Upper lobe of right lung (tissue), 1 donor: ENCODE results near the gene CNIH4. TPM values are rescaled to one million over a fixed set of nuclear protein-coding genes. Genes with fewer than 3 reads are reported as not detected.

Experiments used
- ATAC-seq: fragments of 200-7000 bp; cut with Tn5 transposase; one replicate; pipeline ENCODE4 v1.9.1; 2020; ENCODE audit warnings: mild to moderate bottlenecking, moderate library complexity
- DNase-seq: peaks from one replicate; pipeline ENCODE4 v3.0.0-alpha.2; 2020
- H3K27ac ChIP-seq: fragments of 200-600 bp; one replicate; pipeline ENCODE4 v1.8.0; 2022
- H3K27me3 ChIP-seq: fragments of 200-600 bp; one replicate; pipeline ENCODE4 v1.8.0; 2022; ENCODE audit warnings: mild to moderate bottlenecking
- H3K36me3 ChIP-seq: fragments of 200-600 bp; one replicate; pipeline ENCODE4 v1.8.0; 2022
- H3K4me1 ChIP-seq: fragments of 200-600 bp; one replicate; pipeline ENCODE4 v1.8.0; 2022
- H3K4me3 ChIP-seq: fragments of 200-600 bp; one replicate; pipeline ENCODE4 v1.8.0; 2022; ENCODE audit warnings: mild to moderate bottlenecking
- H3K9me3 ChIP-seq: fragments of 200-600 bp; one replicate; pipeline ENCODE4 v1.8.0; 2022
- intact Hi-C: fragments of 100-400 bp; cut with DNase I; formaldehyde crosslinking; loops from one replicate; pipeline ENCODE4 v1.11.0; 2022
- total RNA-seq: library from RNA; stranded (reverse); fragmentation: NEBNext Ultra II Directional; extraction: Animal tissue kit (Norgen Biotek cat#: 25700); gene quantifications from one replicate; pipeline ENCODE4 v1.2.1, GENCODE V29; 2021
- TF ChIP-seq, protein P1 (sequence below): fragments of 200-600 bp; IDR thresholded peaks from one replicate; pipeline ENCODE4 v1.8.0; 2022; ENCODE audit warnings: antibody characterized with exemption
- donor health status: DM: no; HTN: yes; CAD: no; lungs with severe emphysema.

The CNIH4 gene
- total RNA-seq, 1 donor from 2014 or later = 76.6 TPM

DNA sequence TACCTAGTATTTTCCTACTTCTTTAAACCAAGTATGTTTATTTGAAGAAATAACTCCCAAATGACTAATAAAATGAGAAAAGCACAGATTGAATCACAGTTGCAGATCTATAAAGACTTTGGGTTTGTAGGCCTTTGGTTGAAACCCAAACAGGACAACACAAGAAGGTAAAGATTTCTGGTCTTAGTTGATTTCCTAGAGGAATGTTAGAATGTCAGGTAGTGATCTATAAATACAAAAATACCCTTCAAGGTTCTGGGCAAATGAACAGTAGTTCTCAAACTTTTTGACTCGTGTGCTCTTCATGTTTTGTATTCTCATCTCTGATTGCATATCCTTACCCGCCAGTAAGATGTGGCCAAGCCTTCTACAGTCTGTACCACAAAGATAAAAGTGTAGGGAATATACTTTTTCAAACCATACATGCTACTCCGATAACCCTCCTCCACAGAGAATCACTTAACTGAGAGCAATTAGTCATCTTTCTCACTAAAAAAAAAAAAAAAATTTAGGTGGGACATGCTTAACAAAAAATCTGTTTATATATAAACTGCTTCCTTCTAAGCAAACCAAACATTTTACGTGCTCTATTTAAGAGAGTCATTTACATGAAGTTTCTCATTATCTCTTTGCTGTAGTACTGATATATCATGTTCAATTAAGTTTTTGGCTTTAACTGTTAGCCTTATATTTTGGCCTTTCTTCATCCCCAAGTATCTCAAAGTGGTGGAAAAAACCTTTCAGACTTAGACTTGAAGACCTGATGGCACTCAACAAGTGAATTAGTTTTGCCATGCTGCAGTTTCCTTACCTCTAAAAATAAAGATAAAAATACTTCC is 36.0 kb downstream of the CNIH4 start:
- intact Hi-C loops = no loop called here
- peaks cover 100% of the 10 kb centered on the region for H3K36me3 ChIP-seq
- no peak overlapping the region for H3K27ac ChIP-seq
- ATAC-seq (no peak), DNase-seq (no peak)
- H3K4me3 ChIP-seq = no peak overlapping the region
- no peaks in the 10 kb centered on the region for H3K4me1 ChIP-seq
- TF ChIP-seq, protein P1, sequence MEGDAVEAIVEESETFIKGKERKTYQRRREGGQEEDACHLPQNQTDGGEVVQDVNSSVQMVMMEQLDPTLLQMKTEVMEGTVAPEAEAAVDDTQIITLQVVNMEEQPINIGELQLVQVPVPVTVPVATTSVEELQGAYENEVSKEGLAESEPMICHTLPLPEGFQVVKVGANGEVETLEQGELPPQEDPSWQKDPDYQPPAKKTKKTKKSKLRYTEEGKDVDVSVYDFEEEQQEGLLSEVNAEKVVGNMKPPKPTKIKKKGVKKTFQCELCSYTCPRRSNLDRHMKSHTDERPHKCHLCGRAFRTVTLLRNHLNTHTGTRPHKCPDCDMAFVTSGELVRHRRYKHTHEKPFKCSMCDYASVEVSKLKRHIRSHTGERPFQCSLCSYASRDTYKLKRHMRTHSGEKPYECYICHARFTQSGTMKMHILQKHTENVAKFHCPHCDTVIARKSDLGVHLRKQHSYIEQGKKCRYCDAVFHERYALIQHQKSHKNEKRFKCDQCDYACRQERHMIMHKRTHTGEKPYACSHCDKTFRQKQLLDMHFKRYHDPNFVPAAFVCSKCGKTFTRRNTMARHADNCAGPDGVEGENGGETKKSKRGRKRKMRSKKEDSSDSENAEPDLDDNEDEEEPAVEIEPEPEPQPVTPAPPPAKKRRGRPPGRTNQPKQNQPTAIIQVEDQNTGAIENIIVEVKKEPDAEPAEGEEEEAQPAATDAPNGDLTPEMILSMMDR = no peak
- H3K9me3 ChIP-seq = no peaks in the 10 kb centered on the region
- no peaks in the 10 kb centered on the region for H3K27me3 ChIP-seq

DNA sequence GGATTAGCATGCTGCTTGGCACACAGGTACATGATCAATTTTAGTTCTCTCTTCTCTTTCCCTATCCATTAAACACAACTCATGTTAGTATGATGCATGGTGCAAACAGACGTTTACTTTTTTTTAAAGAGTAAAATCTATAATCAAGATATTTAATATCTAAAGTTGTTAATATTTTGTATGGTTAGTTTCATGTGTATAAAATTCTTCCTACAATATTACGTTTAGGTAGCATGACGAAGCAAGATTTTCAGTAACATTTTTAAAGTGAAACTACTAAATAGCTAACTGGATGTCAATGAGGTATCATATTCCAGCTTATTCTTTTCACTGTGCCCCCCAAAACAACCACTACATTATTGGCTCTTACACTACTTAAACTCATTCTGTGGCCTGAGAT is 36.6 kb downstream of the CNIH4 start:
- intact Hi-C loops = no loop called here
- Histone ChIP-seq H3K4me3 (no peak overlapping the region), H3K36me3 (peaks cover 100% of the 10 kb centered on the region), H3K27me3 (no peaks in the 10 kb centered on the region), H3K27ac (no peak overlapping the region), H3K9me3 (no peaks in the 10 kb centered on the region), H3K4me1 (no peaks in the 10 kb centered on the region)
- ATAC-seq = no peak
- TF ChIP-seq, protein P1 = no peak
- DNase-seq = no peak

DNA sequence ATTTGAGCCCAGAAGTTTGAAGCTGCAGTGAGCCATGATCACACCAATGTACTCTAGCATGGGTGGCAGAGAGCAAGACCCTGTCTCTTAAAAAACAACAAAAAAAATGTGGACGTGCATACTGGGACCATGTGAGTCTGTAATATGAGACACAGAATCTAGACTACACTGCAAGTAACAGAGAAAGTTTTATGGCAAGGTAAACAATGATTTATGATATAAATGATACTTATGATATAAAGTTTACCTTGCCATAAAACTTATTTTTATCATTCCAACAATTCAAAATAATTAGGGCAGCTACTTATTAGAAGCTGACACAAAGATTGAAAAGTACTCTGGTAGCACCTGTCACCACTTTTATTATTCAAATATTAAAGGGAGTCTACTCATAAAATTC is 43.2 kb downstream of the CNIH4 start:
- no peak for ATAC-seq
- peaks cover 100% of the 10 kb centered on the region for H3K36me3 ChIP-seq
- no peaks in the 10 kb centered on the region for H3K4me1 ChIP-seq
- DNase-seq = no peak
- no peaks in the 10 kb centered on the region for H3K9me3 ChIP-seq
- intact Hi-C loops = no loop called here
- H3K27ac ChIP-seq = no peak overlapping the region
- TF ChIP-seq, protein P1 = no peak
- no peak overlapping the region for H3K4me3 ChIP-seq
- no peaks in the 10 kb centered on the region for H3K27me3 ChIP-seq

DNA sequence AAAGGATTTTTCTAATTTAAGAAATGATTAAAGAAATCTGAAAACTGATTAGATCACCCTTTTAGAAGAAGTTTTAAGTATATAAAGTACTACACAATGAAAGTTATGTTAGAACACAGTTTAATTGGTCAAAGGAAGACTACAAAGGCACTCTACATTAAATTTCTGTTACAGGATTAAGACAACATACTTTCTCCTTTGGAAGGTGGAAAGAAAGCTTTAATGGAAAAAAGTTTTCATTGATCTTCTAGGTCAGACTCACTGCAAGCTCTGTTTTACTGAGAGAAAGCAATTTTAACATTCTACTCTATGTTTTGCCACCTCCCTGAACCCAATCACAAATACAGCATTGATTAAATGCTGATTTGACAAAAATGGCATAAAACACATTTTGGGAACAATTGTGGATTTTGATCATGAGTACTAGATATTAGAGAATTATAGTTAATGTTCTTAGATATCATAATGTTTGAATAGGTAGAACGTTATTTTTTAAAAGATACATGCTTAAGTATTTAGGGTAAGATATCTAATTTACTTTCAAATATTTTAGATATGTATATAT is 45.9 kb downstream of the CNIH4 start:
- Histone ChIP-seq H3K9me3 (no peaks in the 10 kb centered on the region), H3K27ac (no peak overlapping the region), H3K4me3 (no peak overlapping the region), H3K36me3 (peaks cover 98% of the 10 kb centered on the region), H3K27me3 (no peaks in the 10 kb centered on the region), H3K4me1 (no peaks in the 10 kb centered on the region)
- DNase-seq = no peak
- TF ChIP-seq, protein P1 = no peak
- ATAC-seq = no peak
- intact Hi-C loops = no loop called here

DNA sequence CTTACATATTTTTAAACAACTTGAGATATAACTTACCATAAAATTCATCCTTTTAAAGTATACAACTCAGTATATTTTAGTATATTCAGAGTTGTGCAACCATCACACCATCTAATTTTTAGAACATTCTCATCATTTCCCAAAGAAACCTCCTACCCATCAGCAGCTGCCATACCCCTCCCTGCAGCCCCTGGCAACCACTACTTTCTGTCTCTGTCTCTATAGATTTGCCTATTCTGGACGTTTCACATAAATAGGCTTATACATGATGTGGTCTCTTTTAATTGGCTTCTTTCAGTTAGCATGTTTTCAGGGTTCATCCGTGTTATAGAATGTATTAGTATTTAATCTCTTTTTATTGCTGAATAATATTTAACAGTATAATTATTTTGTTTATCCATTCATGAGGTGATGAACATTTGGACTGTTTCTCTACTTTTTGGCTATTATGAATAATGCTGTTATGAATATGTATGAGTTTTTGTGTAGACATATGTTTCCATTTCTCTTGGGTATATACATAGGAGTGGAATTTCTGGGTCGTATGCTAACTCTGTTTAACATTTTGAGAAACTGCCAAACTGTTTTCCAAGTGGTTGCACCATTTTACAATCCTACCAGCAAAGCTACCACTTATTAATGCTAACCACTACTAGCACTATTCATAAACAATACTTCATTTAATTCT is 48.4 kb downstream of the CNIH4 start:
- peaks cover 98% of the 10 kb centered on the region for H3K36me3 ChIP-seq
- no peaks in the 10 kb centered on the region for H3K4me1 ChIP-seq
- H3K27me3 ChIP-seq = no peaks in the 10 kb centered on the region
- H3K4me3 ChIP-seq = no peak overlapping the region
- ATAC-seq (no peak), DNase-seq (no peak)
- no peak overlapping the region for H3K27ac ChIP-seq
- TF ChIP-seq, protein P1 = no peak
- H3K9me3 ChIP-seq = no peaks in the 10 kb centered on the region
- intact Hi-C loops = no loop called here
